Measurements from ENCODE around the gene MTERF1.

MTERF1 gene, protein sequence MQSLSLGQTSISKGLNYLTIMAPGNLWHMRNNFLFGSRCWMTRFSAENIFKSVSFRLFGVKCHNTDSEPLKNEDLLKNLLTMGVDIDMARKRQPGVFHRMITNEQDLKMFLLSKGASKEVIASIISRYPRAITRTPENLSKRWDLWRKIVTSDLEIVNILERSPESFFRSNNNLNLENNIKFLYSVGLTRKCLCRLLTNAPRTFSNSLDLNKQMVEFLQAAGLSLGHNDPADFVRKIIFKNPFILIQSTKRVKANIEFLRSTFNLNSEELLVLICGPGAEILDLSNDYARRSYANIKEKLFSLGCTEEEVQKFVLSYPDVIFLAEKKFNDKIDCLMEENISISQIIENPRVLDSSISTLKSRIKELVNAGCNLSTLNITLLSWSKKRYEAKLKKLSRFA

DNA sequence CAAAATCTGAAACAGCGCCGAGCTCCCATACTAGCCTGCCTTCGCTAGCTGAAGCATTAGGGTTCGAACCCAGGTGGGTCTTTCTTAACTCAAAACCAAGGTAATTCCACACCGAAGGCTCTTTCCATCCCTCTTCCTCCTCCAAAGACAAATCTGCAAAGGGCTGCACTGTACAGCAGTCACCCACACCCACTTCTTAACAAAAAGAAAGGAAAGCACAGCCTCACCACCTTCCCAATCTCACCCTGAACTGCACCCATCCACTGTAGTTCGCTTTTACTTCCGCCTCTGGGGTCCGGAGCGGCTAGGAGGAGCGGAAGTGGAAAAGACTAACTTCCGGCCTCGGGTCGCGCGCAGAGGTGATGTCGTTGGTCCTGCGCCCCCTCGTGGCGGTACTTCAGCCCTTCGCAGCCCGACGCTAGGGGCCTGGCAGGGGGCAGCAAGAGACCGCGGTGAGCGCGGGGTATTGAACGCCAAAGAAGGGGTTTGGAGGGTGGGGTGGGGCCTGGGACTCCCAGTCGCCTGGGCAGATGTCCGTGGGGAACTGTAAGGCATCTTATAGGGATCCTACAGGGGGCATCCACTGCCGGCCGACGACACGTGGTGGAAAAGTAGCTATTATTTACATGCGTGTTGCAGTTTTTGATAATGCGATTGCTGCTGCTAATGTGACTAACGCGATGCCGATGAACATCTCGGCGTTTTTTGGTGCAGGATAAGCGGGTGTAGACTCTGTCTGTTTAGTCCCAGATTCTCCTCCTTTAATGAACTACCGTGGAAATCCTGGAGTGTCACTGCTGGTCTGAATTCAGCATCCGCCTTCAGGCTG lies at the start of gene MTERF1:
MTERF1 (minus strand) TSS at position 290 of the 829 bp plus-strand sequence. CDS start 619 bp downstream, outside the sequence.
- H3K4me3 ChIP-seq (ENCODE audit: low read depth, low read length): peak within 1 kb of the TSS; percentile 55
- TF ChIP-seq, protein P1, sequence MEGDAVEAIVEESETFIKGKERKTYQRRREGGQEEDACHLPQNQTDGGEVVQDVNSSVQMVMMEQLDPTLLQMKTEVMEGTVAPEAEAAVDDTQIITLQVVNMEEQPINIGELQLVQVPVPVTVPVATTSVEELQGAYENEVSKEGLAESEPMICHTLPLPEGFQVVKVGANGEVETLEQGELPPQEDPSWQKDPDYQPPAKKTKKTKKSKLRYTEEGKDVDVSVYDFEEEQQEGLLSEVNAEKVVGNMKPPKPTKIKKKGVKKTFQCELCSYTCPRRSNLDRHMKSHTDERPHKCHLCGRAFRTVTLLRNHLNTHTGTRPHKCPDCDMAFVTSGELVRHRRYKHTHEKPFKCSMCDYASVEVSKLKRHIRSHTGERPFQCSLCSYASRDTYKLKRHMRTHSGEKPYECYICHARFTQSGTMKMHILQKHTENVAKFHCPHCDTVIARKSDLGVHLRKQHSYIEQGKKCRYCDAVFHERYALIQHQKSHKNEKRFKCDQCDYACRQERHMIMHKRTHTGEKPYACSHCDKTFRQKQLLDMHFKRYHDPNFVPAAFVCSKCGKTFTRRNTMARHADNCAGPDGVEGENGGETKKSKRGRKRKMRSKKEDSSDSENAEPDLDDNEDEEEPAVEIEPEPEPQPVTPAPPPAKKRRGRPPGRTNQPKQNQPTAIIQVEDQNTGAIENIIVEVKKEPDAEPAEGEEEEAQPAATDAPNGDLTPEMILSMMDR (IDR thresholded peaks at IDR 0.05; ENCODE audit: low read depth, low read length, missing control alignments): peak; percentile 96
- peak; percentile 82 for DNase-seq (ENCODE audit: low read depth)
- in situ Hi-C loops (cut with HindIII; ENCODE audit: low sequenced_read_pairs): no loop called here

DNA sequence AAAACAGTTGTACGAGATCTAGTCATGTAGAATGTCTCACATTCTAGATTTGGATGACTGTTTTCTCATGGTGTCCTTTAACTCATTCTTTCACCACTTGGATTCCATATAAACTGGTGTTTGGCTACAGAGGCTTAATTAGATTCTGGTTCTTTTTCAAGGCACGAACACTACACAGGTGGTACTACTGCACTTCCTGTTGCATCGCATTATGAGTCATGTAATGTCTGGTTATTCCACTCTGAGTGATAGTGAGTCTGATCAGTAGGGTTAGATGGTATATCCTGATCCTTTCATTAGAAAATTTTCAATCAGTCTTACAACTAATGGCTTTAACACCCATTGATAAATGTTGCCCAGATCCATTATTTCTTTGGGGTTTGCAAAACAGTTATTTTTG lies 49.0 kb upstream of the MTERF1 start:
- in situ Hi-C loops (cut with HindIII; ENCODE audit: low sequenced_read_pairs): no loop called here
- TF ChIP-seq, protein P1 (IDR thresholded peaks at IDR 0.05; ENCODE audit: low read depth, low read length, missing control alignments): no peak
- no peak overlapping the region for H3K4me3 ChIP-seq (ENCODE audit: low read depth, low read length)
- DNase-seq (ENCODE audit: low read depth): no peak

DNA sequence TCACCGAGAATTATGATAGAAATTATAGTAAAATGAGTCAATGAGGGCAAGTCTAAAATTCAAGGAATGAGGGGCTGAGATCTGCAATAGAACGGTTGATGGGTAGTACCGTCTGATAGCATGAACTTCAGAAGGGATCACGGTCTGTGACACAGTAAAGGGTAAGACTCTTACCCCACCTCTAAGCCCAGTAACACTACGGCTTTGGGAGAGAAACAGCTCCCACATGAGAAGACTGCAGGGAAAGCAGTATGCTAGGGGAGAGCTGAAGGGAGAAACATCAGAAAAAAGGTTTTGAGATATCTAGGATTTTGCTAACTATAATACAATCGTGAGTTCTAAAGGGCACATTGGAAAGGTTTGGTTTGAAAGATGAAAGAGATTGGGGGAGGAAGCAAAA lies 47.4 kb upstream of the MTERF1 start:
- TF ChIP-seq, protein P1 (IDR thresholded peaks at IDR 0.05; ENCODE audit: low read depth, low read length, missing control alignments): no peak
- no peak overlapping the region for H3K4me3 ChIP-seq (ENCODE audit: low read depth, low read length)
- in situ Hi-C loops (cut with HindIII; ENCODE audit: low sequenced_read_pairs): no loop called here
- DNase-seq (ENCODE audit: low read depth): no peak

DNA sequence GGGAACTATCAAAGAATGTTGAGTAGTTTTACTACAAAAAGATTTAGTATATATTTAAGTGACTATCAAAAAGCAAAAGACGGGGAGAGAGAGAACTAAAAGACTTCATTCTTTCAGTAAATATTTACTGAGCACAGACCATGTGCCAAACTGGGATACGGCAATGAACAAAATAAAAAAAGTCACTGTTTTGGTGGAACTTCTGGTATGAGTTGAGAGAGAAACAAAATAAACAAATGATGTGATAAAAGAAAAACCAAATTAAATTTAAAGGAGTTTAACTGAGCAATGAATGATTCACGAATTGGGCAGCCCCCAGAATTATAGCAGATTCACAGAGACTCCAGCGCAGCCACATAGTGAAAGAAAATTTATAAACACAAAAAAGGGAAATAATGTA lies 42.4 kb upstream of the MTERF1 start:
- no peak for DNase-seq (ENCODE audit: low read depth)
- in situ Hi-C loops (cut with HindIII; ENCODE audit: low sequenced_read_pairs): no loop called here
- TF ChIP-seq, protein P1 (IDR thresholded peaks at IDR 0.05; ENCODE audit: low read depth, low read length, missing control alignments): no peak
- H3K4me3 ChIP-seq (ENCODE audit: low read depth, low read length): no peak overlapping the region

DNA sequence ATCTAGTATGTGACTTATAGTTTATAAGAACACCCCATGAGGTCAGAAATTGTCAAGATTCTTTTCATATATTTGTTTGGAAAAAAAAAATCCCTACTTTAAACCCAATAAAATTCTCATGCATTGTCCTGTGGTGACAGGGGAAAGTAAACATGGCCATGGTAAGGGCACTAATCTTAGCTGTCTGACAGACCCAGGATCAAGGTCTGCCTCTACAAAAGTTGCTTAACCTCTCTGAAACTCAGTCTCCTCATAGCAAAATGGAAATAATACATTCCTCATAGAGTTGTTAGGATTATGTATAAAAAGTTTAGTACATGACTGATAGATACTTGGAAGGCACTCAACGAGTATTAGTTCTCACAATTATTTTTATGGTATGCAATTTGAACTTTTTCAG lies 37.9 kb upstream of the MTERF1 start:
- TF ChIP-seq, protein P1 (IDR thresholded peaks at IDR 0.05; ENCODE audit: low read depth, low read length, missing control alignments): no peak
- in situ Hi-C loops (cut with HindIII; ENCODE audit: low sequenced_read_pairs): no loop called here
- DNase-seq (ENCODE audit: low read depth): no peak
- H3K4me3 ChIP-seq (ENCODE audit: low read depth, low read length): no peak overlapping the region

DNA sequence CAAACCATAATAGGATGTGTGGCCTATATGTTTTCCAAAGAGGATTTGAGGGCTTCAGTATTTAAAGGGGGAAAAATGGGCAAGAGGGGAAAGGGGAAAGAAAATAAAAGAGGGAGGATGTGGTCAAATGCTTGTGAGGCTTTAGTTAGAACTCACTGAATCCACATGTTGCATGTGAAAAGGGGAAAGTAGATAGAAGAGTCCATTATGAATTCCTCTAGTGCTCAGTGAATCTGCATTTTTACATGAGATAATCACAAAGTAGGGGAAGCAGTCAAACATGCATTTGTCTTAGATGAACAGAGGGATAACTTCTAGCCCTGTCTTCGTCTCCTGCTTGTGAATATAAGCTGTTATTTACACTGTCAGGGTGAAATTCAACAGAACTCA lies 35.5 kb upstream of the MTERF1 start:
- DNase-seq (ENCODE audit: low read depth): no peak
- no peak overlapping the region for H3K4me3 ChIP-seq (ENCODE audit: low read depth, low read length)
- in situ Hi-C loops (cut with HindIII; ENCODE audit: low sequenced_read_pairs): no loop called here
- TF ChIP-seq, protein P1 (IDR thresholded peaks at IDR 0.05; ENCODE audit: low read depth, low read length, missing control alignments): no peak
